Measurements from ENCODE around the gene CYB561.

Gene CYB561

GRCh38 chr17:63476854-63477479 is 30.9 kb upstream of the CYB561 start, which contains the start of gene ACE (continued):
- TF ChIP-seq, protein P1, sequence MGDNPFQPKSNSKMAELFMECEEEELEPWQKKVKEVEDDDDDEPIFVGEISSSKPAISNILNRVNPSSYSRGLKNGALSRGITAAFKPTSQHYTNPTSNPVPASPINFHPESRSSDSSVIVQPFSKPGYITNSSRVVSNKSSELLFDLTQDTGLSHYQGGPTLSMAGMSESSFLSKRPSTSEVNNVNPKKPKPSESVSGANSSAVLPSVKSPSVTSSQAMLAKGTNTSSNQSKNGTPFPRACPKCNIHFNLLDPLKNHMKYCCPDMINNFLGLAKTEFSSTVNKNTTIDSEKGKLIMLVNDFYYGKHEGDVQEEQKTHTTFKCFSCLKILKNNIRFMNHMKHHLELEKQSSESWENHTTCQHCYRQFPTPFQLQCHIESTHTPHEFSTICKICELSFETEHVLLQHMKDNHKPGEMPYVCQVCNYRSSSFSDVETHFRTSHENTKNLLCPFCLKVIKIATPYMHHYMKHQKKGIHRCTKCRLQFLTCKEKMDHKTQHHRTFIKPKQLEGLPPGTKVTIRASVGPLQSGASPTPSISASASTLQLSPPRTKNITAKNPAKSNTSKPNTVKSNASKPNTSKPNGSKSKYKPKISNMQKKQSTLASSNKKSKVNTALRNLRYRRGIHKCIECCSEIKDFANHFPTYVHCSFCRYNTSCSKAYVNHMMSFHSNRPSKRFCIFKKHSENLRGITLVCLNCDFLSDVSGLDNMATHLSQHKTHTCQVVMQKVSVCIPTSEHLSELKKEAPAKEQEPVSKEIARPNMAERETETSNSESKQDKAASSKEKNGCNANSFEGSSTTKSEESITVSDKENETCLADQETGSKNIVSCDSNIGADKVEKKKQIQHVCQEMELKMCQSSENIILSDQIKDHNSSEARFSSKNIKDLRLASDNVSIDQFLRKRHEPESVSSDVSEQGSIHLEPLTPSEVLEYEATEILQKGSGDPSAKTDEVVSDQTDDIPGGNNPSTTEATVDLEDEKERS (tag by site-specific recombination; IDR thresholded peaks at IDR 0.05) = no peak
- TF ChIP-seq, protein P2, sequence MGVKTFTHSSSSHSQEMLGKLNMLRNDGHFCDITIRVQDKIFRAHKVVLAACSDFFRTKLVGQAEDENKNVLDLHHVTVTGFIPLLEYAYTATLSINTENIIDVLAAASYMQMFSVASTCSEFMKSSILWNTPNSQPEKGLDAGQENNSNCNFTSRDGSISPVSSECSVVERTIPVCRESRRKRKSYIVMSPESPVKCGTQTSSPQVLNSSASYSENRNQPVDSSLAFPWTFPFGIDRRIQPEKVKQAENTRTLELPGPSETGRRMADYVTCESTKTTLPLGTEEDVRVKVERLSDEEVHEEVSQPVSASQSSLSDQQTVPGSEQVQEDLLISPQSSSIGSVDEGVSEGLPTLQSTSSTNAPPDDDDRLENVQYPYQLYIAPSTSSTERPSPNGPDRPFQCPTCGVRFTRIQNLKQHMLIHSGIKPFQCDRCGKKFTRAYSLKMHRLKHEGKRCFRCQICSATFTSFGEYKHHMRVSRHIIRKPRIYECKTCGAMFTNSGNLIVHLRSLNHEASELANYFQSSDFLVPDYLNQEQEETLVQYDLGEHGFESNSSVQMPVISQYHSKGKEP (tag by site-specific recombination; IDR thresholded peaks at IDR 0.05) = peak; percentile 86
- TF ChIP-seq, protein P3, sequence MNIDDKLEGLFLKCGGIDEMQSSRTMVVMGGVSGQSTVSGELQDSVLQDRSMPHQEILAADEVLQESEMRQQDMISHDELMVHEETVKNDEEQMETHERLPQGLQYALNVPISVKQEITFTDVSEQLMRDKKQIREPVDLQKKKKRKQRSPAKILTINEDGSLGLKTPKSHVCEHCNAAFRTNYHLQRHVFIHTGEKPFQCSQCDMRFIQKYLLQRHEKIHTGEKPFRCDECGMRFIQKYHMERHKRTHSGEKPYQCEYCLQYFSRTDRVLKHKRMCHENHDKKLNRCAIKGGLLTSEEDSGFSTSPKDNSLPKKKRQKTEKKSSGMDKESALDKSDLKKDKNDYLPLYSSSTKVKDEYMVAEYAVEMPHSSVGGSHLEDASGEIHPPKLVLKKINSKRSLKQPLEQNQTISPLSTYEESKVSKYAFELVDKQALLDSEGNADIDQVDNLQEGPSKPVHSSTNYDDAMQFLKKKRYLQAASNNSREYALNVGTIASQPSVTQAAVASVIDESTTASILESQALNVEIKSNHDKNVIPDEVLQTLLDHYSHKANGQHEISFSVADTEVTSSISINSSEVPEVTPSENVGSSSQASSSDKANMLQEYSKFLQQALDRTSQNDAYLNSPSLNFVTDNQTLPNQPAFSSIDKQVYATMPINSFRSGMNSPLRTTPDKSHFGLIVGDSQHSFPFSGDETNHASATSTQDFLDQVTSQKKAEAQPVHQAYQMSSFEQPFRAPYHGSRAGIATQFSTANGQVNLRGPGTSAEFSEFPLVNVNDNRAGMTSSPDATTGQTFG (tag by site-specific recombination; IDR thresholded peaks at IDR 0.05; ENCODE audit: borderline replicate concordance) = no peak
- TF ChIP-seq ZSCAN23 (tag by site-specific recombination; IDR thresholded peaks at IDR 0.05) (no peak), ZNF521 (tag by site-specific recombination; IDR thresholded peaks at IDR 0.05) (no peak), BCL11A (tag by site-specific recombination; IDR thresholded peaks at IDR 0.05; ENCODE audit: low read depth) (no peak), ZNF623 (tag by site-specific recombination; IDR thresholded peaks at IDR 0.05) (no peak), ZNF664 (tag by site-specific recombination; IDR thresholded peaks at IDR 0.05) (no peak), KLF1 (tag by site-specific recombination; IDR thresholded peaks at IDR 0.05) (peak; percentile 76), ZSCAN30 (tag by site-specific recombination; IDR thresholded peaks at IDR 0.05) (no peak), ZBTB17 (tag by site-specific recombination; IDR thresholded peaks at IDR 0.05) (no peak), ZNF488 (tag by site-specific recombination; IDR thresholded peaks at IDR 0.05) (no peak), ZNF629 (tag by site-specific recombination; IDR thresholded peaks at IDR 0.05) (no peak), ZNF23 (tag by site-specific recombination; IDR thresholded peaks at IDR 0.05; ENCODE audit: borderline replicate concordance) (no peak), BCL11B (tag by site-specific recombination; IDR thresholded peaks at IDR 0.05; ENCODE audit: low read depth) (no peak), ZIC2 (tag by site-specific recombination; IDR thresholded peaks at IDR 0.05) (peak; percentile 37; the same call in 1 of the 2 replicates), ZNF341 (tag by site-specific recombination; IDR thresholded peaks at IDR 0.05; ENCODE audit: low read depth) (no peak; the same call in 1 of the 2 replicates), ZNF776 (tag by site-specific recombination; IDR thresholded peaks at IDR 0.05; ENCODE audit: borderline replicate concordance) (no peak), ZNF76 (tag by site-specific recombination; IDR thresholded peaks at IDR 0.05; ENCODE audit: borderline replicate concordance, low read depth) (no peak), ZNF785 (tag by site-specific recombination; IDR thresholded peaks at IDR 0.05) (no peak), ZFP37 (tag by site-specific recombination; IDR thresholded peaks at IDR 0.05) (no peak), ZNF561 (tag by site-specific recombination; IDR thresholded peaks at IDR 0.05; ENCODE audit: borderline replicate concordance) (peak; percentile 57), GLIS2 (tag by site-specific recombination; IDR thresholded peaks at IDR 0.05) (peak; percentile 38), ZFP41 (tag by site-specific recombination; IDR thresholded peaks at IDR 0.05; ENCODE audit: borderline replicate concordance) (no peak)
- TF ChIP-seq, protein P4, sequence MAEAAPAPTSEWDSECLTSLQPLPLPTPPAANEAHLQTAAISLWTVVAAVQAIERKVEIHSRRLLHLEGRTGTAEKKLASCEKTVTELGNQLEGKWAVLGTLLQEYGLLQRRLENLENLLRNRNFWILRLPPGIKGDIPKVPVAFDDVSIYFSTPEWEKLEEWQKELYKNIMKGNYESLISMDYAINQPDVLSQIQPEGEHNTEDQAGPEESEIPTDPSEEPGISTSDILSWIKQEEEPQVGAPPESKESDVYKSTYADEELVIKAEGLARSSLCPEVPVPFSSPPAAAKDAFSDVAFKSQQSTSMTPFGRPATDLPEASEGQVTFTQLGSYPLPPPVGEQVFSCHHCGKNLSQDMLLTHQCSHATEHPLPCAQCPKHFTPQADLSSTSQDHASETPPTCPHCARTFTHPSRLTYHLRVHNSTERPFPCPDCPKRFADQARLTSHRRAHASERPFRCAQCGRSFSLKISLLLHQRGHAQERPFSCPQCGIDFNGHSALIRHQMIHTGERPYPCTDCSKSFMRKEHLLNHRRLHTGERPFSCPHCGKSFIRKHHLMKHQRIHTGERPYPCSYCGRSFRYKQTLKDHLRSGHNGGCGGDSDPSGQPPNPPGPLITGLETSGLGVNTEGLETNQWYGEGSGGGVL (tag by site-specific recombination; IDR thresholded peaks at IDR 0.05) = no peak
- TF ChIP-seq, protein P5, sequence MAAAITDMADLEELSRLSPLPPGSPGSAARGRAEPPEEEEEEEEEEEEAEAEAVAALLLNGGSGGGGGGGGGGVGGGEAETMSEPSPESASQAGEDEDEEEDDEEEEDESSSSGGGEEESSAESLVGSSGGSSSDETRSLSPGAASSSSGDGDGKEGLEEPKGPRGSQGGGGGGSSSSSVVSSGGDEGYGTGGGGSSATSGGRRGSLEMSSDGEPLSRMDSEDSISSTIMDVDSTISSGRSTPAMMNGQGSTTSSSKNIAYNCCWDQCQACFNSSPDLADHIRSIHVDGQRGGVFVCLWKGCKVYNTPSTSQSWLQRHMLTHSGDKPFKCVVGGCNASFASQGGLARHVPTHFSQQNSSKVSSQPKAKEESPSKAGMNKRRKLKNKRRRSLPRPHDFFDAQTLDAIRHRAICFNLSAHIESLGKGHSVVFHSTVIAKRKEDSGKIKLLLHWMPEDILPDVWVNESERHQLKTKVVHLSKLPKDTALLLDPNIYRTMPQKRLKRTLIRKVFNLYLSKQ (tag by site-specific recombination; IDR thresholded peaks at IDR 0.05; ENCODE audit: borderline replicate concordance) = no peak
- TF ChIP-seq, protein P6, sequence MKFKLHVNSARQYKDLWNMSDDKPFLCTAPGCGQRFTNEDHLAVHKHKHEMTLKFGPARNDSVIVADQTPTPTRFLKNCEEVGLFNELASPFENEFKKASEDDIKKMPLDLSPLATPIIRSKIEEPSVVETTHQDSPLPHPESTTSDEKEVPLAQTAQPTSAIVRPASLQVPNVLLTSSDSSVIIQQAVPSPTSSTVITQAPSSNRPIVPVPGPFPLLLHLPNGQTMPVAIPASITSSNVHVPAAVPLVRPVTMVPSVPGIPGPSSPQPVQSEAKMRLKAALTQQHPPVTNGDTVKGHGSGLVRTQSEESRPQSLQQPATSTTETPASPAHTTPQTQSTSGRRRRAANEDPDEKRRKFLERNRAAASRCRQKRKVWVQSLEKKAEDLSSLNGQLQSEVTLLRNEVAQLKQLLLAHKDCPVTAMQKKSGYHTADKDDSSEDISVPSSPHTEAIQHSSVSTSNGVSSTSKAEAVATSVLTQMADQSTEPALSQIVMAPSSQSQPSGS (tag by site-specific recombination; IDR thresholded peaks at IDR 0.05; ENCODE audit: low read depth) = no peak
